ENCODE measurements around the gene APMAP.

DNA sequence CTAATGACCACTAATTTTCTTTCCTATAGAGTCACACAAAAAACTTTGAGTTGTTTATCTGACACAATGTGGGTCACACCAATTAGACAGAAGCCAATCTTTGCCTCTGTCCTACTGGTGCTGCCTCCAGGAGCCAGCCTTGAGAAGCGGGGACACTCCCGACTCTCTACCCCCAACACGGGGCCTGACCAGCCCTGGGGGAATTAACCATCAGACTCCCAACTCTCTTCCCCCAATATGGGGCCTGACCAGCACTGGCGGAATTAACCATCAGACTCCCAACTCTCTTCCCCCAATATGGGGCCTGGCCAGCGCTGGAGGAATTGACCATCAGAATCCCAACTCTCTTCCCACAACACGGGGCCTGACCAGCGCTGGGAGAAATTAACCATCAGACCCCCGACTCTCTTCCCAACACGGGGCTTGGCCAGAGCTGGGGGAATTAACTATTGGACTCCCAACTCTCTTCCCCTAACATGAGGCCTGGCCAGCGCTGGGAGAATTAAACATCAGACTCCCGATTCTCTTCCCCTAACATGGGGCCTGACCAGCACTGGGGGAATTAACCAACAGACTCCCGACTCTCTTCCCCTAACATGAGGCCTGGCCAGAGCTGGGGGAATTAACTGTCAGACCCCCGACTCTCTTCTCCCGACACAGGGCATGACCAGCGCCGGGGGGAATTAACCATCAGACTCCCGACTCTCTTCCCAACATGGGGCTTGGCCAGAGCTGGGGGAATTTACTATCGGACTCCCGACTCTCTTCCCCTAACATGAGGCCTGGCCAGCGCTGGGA, 31.0 kb downstream of the APMAP start:
- no peak for TF ChIP-seq CTCF (IDR thresholded peaks at IDR 0.05; ENCODE audit: insufficient read depth, low read length, poor library complexity, severe bottlenecking)
- no peak for TF ChIP-seq EZH2phosphoT487 (conservative IDR thresholded peaks at IDR 0.05; ENCODE audit: low read length)
